GM19193 (cell line): Measurements from ENCODE around the gene MGP.

ENCODE experiments used
- POLR2A ChIP-seq: IDR thresholded peaks from 4 replicates; pipeline ENCODE4 v1.6.1; 2011; ENCODE audit not compliant: insufficient read depth, insufficient read length; ENCODE audit errors: extremely low read depth

The MGP gene

DNA sequence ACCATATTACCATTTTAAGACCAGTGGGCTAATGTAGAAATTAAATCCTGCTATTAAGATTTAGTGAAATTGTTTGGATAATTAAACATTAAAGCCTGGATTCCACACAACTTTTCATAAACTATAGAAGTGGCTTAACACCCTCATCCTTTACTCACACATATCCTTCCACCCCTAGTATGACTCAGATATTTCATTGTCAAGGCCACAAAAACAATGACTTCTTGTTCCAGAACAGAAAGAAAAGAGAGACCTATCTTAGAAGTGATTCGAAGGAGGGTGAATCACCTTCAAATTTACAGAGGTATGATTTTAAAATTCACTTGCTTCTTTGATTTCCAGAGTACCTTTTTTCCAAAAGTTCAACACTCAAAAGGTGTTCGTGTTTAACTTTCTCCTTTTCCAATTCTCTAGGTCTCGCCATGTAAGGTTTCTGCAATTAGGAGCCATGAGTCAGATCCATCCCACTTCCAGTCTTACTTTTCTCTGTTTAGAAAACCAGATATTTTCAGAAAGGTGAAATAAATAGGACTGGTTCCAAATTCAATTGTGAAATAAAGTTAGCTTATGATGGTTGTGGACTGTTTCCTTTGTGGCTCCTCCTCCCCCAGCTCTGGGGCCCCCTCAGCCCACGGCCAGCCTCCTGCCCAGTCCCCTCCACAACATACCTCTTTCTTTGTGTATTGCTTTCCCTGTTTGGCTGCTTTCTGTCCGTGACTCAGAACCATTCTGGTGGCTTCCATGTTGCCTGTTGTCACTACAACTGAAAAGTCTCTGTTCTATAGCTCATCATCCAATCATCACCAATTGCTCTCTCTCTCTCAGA, 24.6 kb upstream of the MGP start:
- TF ChIP-seq POLR2A: no peak

DNA sequence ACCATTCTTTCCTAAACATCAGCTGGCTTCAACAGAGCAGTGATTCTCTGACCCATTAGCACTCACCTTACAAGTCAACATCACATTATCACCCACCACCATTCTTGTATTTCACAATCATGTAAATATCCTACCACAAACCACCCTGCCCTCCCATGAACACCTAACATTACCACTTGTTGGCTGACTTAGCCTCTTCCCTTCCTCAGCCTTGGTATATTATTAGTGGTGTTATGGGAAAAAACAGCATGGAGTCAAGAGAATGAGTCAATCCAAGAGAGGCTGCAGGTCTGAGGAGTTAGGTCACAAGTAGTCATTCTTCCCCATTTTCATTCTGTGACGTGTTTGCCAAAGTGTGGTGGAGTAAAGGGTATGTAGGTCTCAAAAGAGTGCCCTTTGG, 22.3 kb upstream of the MGP start:
- no peak for TF ChIP-seq POLR2A

DNA sequence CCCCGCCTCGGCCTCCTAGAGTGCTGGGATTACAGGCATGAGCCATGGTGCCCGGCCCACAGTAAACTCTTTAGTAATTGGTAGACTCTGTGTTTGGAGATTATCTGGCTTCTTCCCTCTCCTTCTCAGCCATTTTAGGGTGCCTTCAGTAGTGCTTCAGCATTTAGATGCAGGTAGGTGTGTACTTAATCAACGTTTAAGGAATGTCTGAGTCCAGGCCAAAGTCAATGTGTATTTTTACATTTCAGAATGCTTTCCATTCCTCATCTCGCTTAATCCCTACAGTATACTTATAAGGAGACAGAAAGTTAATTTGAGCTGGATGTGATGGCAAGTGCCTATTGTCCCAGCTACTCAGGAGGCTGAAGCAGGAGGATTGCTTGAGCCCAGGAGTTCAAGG, 20.5 kb upstream of the MGP start:
- no peak for TF ChIP-seq POLR2A

DNA sequence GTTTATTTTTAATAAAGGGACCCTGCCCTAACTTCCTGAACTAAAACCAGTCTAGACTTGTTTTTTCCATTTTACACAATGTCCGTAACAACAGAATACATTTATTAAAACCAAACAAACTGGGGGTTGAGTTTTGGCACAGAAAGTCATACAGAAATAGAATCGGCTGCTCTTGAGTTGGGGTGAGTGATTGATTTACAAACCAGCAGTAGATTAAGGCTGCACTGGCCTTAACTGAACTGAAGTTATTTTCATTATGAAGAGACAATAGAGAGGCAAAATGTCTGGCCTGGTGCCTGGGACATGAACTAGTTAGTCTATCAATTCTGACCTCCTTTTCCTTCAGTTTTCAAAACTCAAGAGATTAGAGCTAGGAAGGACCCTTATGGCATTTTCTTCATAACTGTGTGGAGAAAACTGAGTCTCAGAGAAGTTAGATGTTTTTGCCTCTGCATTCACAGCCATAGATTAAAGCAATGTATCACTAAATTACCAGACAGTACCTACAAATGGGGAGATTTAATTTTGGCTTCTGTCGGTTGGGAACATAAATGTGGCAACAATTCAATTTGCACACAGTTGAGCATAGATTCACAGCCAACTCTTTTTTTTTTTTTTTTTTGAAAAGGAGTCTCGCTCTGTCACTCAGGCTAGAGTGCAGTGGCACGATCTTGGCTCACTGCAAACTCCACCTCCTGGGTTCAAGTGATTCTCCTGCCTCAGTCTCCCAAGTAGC, 19.8 kb upstream of the MGP start:
- TF ChIP-seq POLR2A: no peak

DNA sequence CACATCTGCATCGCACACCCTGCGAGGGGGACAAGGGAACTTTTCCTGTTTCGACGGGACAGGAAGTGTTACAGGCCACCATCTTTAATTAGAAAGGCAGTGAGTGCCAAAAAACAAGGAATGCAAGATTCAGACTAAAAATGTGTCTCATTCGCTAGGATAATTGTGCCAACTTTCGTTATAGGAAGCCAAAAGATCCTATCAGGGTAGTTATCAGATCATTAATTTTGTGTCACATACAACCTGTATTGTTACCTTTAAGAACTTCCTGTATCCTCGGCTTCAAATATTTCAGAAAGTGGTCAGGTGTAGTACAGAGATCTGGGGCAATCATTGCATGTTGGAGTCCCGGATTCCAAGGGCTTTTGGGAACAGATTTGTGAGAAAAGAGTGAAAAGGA, 19.2 kb upstream of the MGP start:
- TF ChIP-seq POLR2A: no peak

DNA sequence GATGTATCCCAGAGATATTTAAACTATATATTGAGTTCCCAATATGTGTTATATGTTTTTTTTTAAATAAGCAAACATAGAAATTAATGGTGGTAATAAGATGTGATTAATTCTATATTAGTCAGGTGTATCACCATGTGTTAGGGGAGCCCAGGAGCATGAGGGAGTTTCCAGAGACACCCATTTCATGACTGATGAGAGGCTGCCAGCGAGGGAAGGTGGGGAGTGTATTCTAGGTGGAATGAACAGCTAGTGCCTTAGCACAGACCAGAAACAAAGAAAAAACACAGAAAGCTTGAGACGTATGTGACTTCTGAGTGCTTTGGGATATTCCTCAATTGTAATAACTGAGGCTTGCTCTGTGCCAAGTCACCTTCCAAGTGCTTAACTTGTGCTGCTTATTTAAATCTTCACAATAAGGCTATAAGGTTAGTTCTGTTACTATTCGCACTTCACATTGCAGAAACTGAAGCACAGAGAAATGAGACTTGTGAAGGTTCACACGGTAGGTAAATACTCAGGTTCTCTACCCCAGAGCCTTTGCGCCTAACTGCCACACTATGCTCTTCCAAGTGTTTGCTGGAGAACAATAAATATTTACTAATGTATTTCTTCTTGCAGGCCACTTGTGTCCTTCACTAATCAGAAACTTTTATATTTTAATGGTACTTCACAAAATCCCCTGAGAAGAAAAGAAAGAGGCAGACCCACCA, 17.9 kb upstream of the MGP start:
- no peak for TF ChIP-seq POLR2A

DNA sequence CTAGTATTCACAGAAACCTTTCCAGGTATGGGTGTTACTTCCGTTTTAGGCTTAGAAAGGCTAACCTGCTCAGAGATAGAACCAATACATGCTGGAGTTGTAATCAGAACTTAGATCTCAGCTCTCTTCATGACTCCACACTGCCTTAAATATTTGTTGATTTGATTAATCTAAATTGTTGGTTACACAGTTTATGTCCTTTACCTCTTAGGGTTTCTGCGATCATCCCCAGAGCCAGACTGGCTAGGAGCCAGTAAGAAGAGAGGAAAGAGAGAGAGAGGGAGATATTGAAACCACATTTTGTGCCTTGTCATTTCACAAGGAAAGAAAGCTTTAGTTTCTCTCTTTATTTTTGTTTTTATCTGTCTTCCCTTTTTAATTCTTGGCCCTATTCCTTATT, 16.8 kb upstream of the MGP start:
- no peak for TF ChIP-seq POLR2A

DNA sequence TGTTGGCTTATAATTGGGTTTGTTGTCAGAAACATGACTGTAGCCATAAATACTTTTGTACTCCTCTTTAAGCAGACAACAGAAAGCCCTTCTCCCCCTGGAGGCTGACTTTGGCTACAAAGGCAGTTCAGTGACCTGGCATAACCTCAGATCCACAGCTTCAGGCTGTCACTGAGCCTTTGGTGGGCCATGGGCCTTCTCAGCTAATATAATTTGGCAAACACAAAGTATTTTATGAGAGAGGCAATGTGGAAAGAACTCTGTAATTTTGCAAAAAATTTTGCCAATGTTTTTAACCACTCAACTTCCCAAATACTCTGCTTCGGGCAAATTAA, 15.5 kb upstream of the MGP start:
- no peak for TF ChIP-seq POLR2A

DNA sequence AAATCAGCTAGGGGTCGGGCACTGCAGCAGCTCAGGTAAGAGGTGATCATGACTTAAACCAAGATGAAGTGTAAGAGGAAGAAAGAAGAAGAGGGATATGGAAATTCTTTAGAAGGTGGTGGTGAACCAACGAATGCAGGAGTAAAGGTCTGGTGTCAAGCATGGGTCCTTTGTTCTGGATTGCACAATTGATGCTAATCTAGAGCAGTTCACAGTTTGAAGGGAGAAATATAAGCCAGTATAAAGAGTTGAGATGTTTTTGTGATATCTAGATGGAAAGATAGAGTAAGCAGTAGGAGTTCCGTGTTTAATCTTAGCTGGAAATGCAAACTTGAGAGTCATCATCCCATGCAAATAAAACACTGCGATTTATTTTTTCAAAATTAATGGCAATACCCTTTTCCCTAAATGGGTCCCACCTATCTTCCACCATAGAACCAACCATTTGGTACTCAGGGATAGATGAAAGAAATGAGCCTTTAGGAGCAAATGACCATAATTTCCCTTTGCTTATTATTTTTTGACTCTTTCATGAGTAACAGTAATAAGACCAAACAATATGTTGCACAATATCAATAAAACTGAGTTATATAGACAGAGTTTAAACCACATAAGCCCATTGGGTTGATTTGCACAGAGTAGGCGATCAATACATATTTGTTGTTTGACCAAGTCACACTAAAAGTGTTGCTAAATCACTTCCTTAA, 15.0 kb upstream of the MGP start:
- TF ChIP-seq POLR2A: no peak

DNA sequence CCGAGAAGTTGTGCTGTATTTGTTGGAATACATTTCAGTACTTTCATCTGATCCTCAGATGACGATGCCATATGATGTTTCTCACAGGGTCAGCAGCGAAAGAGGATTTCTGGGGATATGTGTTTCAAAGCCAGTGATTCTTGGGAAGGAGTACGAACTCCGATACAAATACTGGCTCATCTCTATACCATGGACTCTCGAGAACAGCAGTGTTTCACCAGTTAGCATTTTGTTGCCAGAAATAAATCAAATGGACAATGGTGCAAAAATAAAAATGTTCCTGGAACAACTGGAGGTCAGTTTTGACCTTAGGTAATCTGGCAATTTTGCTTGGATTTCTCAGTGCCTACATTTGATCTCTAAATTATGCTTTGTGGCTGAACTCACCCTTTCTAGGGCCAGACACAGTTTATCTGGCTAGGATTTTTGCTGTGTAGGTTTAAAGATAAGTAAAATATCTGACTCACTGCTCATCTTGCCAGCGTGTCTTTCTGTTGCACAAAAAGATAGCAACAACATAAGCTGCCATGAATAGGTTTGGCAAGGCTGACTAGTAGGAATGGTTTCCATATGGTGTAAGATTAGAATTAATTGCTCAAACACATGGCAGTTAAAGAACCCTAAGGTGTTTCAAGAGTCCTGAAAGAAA, 11.0 kb upstream of the MGP start:
- TF ChIP-seq POLR2A: no peak

DNA sequence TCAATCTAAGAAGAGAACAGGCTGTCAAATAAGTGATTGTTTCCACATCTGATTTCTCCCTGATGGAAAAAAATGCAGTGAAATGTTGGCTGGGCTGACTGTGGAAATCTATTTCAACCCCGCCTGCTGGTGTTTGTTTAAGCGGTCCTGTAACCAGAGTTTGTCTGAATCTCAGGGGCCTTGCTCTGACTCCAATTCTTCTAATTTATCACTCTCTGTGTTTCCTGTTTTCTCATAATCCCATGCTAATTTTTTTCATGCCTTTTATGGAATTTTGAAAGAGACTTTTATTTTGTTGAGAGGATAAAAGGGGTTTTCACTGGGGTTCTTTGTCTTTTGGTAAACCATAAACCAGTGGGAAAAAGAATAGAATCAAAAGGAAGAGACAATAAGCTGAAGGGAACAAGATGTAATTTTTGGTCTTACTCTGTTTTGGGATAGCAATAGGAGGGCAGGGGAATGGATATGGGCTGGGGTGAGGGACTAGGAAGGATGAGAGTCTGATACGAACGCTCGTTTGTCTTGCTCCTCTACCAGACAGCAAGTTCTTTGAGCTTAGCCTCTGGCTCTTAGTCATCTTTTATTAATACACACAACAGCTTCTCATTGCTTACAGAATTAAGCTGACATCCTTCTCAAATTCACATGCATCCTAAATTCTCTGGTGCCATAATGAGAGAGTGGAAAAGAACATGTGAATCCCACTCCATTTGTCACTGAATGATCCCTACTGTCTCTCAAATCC, 8.0 kb upstream of the MGP start:
- no peak for TF ChIP-seq POLR2A

DNA sequence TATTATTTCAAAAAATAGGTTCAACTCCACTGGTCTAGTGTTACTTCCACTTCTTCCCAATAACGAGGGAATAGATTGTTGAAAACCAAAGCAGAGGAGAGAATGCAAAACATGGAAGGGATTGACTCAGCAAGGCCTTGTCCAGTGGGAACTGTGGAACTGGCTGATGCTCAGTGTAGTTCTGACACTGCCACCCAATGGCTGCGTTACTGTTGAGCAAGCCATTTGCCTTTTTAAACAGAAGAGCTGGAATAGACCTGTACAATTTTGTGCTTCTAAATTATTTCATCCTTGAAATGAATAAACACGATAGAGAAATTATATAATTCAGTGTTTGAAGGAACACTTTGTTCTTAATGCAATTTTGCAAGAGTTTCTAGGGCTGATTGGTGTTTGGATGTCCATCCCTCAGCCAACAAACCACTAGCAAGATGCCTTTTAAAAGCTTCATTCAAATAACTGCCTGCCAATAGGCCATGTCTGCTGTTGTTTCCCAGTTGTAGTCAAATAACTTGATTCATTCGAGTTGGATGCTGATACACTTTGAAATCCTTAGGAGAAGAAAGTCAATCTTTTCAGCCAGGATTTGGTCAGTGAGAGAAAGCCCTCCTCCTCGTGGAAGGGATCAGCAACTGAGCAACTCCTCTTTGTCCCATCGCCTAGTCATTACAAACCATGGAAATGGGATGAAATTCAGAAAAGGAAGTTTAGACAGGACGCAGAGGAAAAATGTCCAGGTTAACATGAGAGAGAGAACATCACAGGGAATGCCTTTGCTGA, 7.3 kb upstream of the MGP start:
- no peak for TF ChIP-seq POLR2A

DNA sequence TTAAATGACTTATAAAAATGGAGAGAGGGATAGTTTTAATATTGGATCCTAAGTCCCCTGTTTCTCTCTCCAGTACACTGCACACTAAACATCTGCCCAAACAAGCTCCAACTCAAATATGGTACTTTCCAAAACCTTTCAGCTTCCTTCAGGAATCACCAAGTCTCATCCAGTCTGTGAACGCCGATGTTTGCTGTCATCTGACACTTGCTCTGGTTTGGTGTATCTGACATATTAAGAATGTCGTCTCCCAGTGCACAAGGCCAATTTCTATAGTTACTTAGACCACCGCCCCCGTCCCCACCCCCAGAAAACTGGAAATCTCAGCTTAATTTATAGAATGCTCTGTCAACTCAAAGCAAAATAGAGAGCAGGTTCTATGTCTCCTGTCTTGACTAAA, 5.0 kb upstream of the MGP start:
- TF ChIP-seq POLR2A: no peak
